Neuronal stem cell (in vitro differentiated cells): ENCODE measurements around the gene TOM1L2.

ENCODE experiments used
- DNase-seq: peaks from one replicate; pipeline ENCODE4 v3.0.0-alpha.2; 2013; ENCODE audit warnings: low spot score
- H2AFZ ChIP-seq: one replicate; pipeline ENCODE4 v1.6.1; 2013; ENCODE audit warnings: mild to moderate bottlenecking, low read length, inconsistent platforms
- H2AK5ac ChIP-seq: 2 replicates; pipeline ENCODE4 v1.6.1; 2013; ENCODE audit warnings: low read depth, mild to moderate bottlenecking, inconsistent platforms, low read length, moderate library complexity, mixed read lengths
- H2BK120ac ChIP-seq: 2 replicates; pipeline ENCODE4 v1.6.1; 2013; ENCODE audit warnings: low read depth, mild to moderate bottlenecking, inconsistent platforms, low read length, moderate library complexity, mixed read lengths
- H2BK12ac ChIP-seq: one replicate; pipeline ENCODE4 v1.6.1; 2013; ENCODE audit warnings: low read length, inconsistent platforms
- H2BK15ac ChIP-seq: 2 replicates; pipeline ENCODE4 v1.6.1; 2013; ENCODE audit warnings: mild to moderate bottlenecking, low read length, inconsistent platforms, mixed read lengths
- H2BK5ac ChIP-seq: one replicate; pipeline ENCODE4 v1.6.1; 2013; ENCODE audit warnings: inconsistent platforms, mild to moderate bottlenecking, low read length, moderate library complexity
- H3K14ac ChIP-seq: one replicate; pipeline ENCODE4 v1.6.1; 2013; ENCODE audit warnings: low read length, inconsistent platforms
- H3K18ac ChIP-seq: 2 replicates; pipeline ENCODE4 v1.6.1; 2013; ENCODE audit warnings: low read length, inconsistent platforms
- H3K23ac ChIP-seq: 2 replicates; pipeline ENCODE4 v1.6.1; 2013; ENCODE audit warnings: low read depth, mild to moderate bottlenecking, mixed read lengths, low read length, inconsistent platforms; ENCODE audit not compliant: poor library complexity
- H3K27ac ChIP-seq: replicated peaks from 3 replicates; pipeline ENCODE4 v1.5.1; 2013; ENCODE audit warnings: low read length, inconsistent platforms
- H3K27me3 ChIP-seq, 3 experiments: 2 replicates each; pipeline ENCODE4 v1.6.1; 2013; ENCODE audit warnings: low read length in 3 of 3, mild to moderate bottlenecking in 2 of 3, inconsistent platforms in 1 of 3, low read depth in 1 of 3, mixed read lengths in 1 of 3, moderate library complexity in 1 of 3; ENCODE audit not compliant: control insufficient read depth in 3 of 3, insufficient read depth in 3 of 3
- H3K36me3 ChIP-seq, 2 donors: replicated peaks in 1 of 2; 2 replicates each; pipeline ENCODE4 v1.6.1; 2013; ENCODE audit warnings: low read length in 2 of 2; ENCODE audit not compliant: control insufficient read depth in 2 of 2, insufficient read depth in 2 of 2
- H3K4ac ChIP-seq: 2 replicates; pipeline ENCODE4 v1.6.1; 2013; ENCODE audit warnings: inconsistent platforms, mild to moderate bottlenecking, low read length, moderate library complexity
- H3K4me1 ChIP-seq, 2 donors: 1 replicate in 1 of 2; 2 replicates in 1 of 2; pipeline ENCODE4 v1.6.1; 2013; ENCODE audit warnings: low read length in 2 of 2, low read depth in 1 of 2; ENCODE audit not compliant: control insufficient read depth in 2 of 2, insufficient read depth in 1 of 2
- H3K4me2 ChIP-seq: one replicate; pipeline ENCODE4 v1.6.1; 2013; ENCODE audit warnings: mild to moderate bottlenecking, low read length, inconsistent platforms; ENCODE audit not compliant: insufficient read depth, poor library complexity, severe bottlenecking
- H3K4me3 ChIP-seq, 2 donors: 2 replicates each; pipeline ENCODE4 v1.5.1; 2013; ENCODE audit warnings: low read length in 2 of 2, mild to moderate bottlenecking in 2 of 2, inconsistent platforms in 1 of 2, moderate library complexity in 1 of 2
- H3K79me1 ChIP-seq: one replicate; pipeline ENCODE4 v1.6.1; 2013; ENCODE audit warnings: low read depth, mild to moderate bottlenecking, inconsistent platforms, low read length, moderate library complexity
- H3K9ac ChIP-seq: one replicate; pipeline ENCODE4 v1.6.1; 2013; ENCODE audit warnings: mild to moderate bottlenecking, low read depth, low read length, inconsistent platforms; ENCODE audit not compliant: poor library complexity
- H3K9me3 ChIP-seq, 2 donors: replicated peaks in 1 of 2; 2 replicates each; pipeline versions ENCODE3 to v1.6.1; 2013; ENCODE audit warnings: low read length in 2 of 2, mild to moderate bottlenecking in 2 of 2, inconsistent platforms in 1 of 2, low read depth in 1 of 2, mixed read lengths in 1 of 2, moderate library complexity in 1 of 2; ENCODE audit not compliant: control insufficient read depth in 2 of 2, insufficient read depth in 1 of 2
- H4K8ac ChIP-seq: one replicate; pipeline ENCODE4 v1.6.1; 2013; ENCODE audit warnings: low read depth, mild to moderate bottlenecking, inconsistent platforms, low read length, moderate library complexity
- H4K91ac ChIP-seq: one replicate; pipeline ENCODE4 v1.6.1; 2013; ENCODE audit warnings: low read length, low read depth, mild to moderate bottlenecking, inconsistent platforms; ENCODE audit not compliant: poor library complexity
- WGBS, 2 donors: extraction: QIAGEN DNeasy Blood & Tissue Kit; methylation state at CpG; one replicate each; pipeline ENCODE4 v1.1.7; 2013; ENCODE audit warnings: missing lambda C conversion rate in 2 of 2, mixed read lengths in 1 of 2; ENCODE audit not compliant: insufficient read length in 2 of 2, insufficient replicate concordance in 1 of 2; ENCODE audit errors: extremely low coverage in 2 of 2; 5-methylcytosine and 5-hydroxymethylcytosine counted together

Gene TOM1L2

DNA sequence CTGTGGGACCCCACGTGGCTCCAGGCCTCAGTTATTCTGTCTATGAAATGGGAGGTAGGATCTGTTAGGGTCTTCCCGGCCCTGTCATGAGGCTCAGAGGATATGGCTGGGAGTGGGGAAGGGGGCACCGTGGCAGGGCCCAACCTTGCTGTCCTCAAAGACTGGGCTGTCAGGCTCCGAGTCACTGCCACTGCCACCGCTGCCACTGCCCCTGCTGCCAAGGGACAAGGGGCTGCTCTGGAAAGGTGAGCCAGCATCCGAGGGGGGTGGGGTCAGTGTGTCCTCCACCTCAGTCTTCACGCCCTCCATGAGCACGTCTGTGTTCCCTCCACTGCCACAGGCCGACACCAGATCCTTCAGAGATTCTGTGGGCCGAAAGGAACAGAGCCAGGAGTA lies 154.7 kb downstream of the TOM1L2 start:
- Histone ChIP-seq H2BK15ac (no peak overlapping the region), H3K14ac (no peak overlapping the region), H3K9ac (peak overlapping the region; percentile 71), H3K18ac (no peak overlapping the region), H2BK5ac (peak overlapping the region; percentile 14), H3K23ac (no peak overlapping the region), H2AK5ac (no peak overlapping the region), H3K4ac (peak overlapping the region; percentile 8), H3K27me3 (no peaks in the 10 kb centered on the region), H2BK12ac (no peak overlapping the region), H3K79me1 (peaks cover 25% of the 10 kb centered on the region), H3K4me2 (no peak overlapping the region), H3K4me3 (peak overlapping the region in 1 of 2 donors; percentile 1), H2AFZ (no peak overlapping the region), H3K4me1 (peaks cover 12 to 31% of the 10 kb centered on the region in 2 donors), H2BK120ac (no peak overlapping the region), H3K27ac (no peak overlapping the region), H3K36me3 (peaks cover 65 to 67% of the 10 kb centered on the region in 2 donors), H4K8ac (no peak overlapping the region), H3K9me3 (no peaks in the 10 kb centered on the region), H4K91ac (no peak overlapping the region)
- WGBS, 2 donors: no CpG with 5 or more reads among the region's 10 CpGs
- DNase-seq: no peak

DNA sequence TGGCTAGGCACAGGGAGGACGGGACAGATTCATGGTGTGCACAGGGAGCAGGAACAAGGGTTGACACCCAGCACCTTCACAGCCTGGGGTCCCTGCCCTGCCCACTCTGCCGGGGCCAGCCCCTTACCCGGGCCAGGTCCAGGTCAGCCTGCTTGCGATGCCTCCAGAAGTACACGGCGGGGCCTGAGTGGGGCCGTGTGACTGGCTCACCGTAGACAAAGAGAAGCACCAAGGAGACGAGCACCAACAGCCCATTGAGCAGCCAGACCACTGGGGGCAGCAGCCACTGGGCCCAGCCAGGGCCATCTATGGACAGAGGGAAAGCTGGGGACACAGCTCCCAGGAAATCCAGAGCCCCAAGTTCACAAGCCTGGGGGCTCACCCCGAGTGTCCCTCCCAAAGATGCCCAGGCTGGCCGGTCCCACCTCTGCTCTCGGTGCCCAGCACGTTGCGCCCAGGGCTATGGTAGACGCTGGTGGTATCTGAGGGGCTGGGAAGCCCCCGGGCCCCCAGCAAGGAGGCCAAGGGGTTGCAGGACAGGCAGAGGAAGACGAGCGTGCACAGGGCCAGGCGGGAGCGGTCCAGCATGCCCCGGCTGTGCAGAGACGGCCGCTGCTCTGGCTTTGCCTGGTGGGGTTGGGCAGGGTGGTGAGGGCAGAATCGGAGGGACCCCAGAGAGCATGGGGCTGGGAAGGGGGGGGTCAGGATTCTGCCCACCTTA lies 155.2 kb downstream of the TOM1L2 start:
- H3K36me3 ChIP-seq: peaks cover 67 to 70% of the 10 kb centered on the region in 2 donors
- peak overlapping the region; percentile 3 for H3K23ac ChIP-seq

DNA sequence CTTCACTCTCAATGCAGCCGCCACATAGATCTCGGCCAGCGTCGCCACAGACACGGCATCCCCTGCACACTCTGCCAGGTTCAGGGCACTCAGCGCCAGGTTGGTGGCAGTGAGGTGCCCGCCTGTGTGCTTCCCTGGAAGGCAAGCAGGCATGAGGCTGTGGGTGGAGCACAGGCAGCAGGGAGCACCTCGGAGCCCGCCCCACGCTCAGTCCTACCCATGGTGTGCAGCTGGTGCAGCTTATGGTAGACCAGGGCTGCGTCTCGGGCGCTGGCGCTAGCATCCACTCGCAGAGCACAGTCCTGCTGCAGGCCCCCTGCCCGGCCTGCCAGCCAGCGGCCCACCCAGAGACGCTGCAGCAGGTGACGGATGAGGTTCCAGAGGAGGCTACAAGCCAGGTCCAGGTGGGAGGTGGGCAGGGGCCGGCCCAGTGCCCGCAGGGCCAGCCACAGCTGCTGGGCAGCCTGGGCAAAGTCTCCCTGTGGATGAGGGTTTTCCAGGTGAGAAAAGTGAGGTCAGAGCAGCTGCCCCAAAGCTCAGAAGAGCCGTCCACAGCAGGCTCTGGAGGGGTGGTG lies 155.9 kb downstream of the TOM1L2 start:
- Histone ChIP-seq H2BK15ac (peak overlapping the region; percentile 52), H3K4me1 (peaks cover 20 to 27% of the 10 kb centered on the region in 2 donors), H3K14ac (no peak overlapping the region), H3K4ac (no peak overlapping the region), H2BK120ac (no peak overlapping the region), H3K27ac (no peak overlapping the region), H3K9me3 (no peaks in the 10 kb centered on the region), H3K9ac (peak overlapping the region; percentile 87), H3K36me3 (peaks cover 69 to 70% of the 10 kb centered on the region in 2 donors), H2AK5ac (peak overlapping the region; percentile 68), H3K4me2 (no peak overlapping the region), H2AFZ (no peak overlapping the region), H4K91ac (no peak overlapping the region), H3K79me1 (peaks cover 17% of the 10 kb centered on the region), H3K18ac (peak overlapping the region; percentile 84), H2BK12ac (no peak overlapping the region), H3K4me3 (no peak overlapping the region), H3K23ac (peak overlapping the region; percentile 3), H3K27me3 (no peaks in the 10 kb centered on the region), H2BK5ac (no peak overlapping the region), H4K8ac (no peak overlapping the region)
- DNase-seq: no peak
- WGBS, 2 donors: no CpG with 5 or more reads among the region's 22 CpGs

More for the DNA sequence above, 155.2 kb downstream of the TOM1L2 start:
- no peak overlapping the region for H3K14ac ChIP-seq
- H2BK5ac ChIP-seq: no peak overlapping the region
- no peak overlapping the region for H2BK15ac ChIP-seq
- no peak overlapping the region for H3K4me2 ChIP-seq
- no peak for DNase-seq
- no peak overlapping the region for H2BK120ac ChIP-seq
- H2AK5ac ChIP-seq: peak overlapping the region; percentile 82
- H2AFZ ChIP-seq: no peak overlapping the region
- H3K4me3 ChIP-seq: no peak overlapping the region
- WGBS, 2 donors: no CpG with 5 or more reads among the region's 24 CpGs
- H3K27ac ChIP-seq: peak overlapping the region; percentile 9
- peaks cover 20% of the 10 kb centered on the region for H3K79me1 ChIP-seq
- no peak overlapping the region for H4K91ac ChIP-seq
- H3K9me3 ChIP-seq: no peaks in the 10 kb centered on the region
- H2BK12ac ChIP-seq: no peak overlapping the region
- peaks cover 16 to 29% of the 10 kb centered on the region in 2 donors for H3K4me1 ChIP-seq
- H3K27me3 ChIP-seq: no peaks in the 10 kb centered on the region
- H3K9ac ChIP-seq: peak overlapping the region; percentile 87
- peak overlapping the region; percentile 84 for H3K18ac ChIP-seq
- no peak overlapping the region for H4K8ac ChIP-seq
- peak overlapping the region; percentile 8 for H3K4ac ChIP-seq

DNA sequence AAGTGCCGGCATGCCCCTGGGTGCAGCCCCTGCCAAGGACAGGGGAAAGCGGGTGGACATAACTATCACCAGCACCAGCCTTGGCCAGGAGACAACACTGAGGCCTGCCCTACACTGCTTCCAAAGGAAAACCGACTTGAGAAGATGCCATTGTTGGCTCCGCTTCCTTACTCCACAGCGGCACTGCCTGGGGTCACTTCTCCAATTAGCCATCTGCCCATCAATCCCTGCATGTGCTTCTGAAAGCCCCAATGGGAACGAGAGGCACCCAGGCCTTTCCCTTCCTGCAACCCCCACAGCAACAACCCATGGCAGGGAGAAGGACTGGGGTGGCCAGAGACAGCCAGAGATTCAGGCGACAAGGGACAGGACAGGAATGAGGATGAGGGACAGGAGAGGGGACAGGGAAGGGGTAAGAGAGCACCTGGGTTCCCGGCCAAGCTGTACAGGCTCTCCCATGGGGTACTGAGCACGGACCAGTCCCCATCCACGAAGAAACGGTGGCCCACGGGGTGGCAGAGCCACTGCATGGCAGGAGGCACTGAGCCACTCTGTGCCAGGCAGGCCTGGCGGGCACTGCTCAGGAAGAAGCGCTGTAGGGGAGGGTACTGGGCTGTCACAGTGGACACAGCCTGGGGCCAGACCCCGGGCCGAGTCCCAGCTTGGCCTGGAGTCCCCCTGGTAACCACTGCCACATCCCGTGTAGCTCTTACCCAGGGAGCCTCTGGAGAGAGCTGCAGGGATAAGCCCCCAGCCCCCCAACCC lies 156.6 kb downstream of the TOM1L2 start:
- H3K4ac ChIP-seq: no peak overlapping the region
- H3K36me3 ChIP-seq: peaks cover 72 to 74% of the 10 kb centered on the region in 2 donors
- no peaks in the 10 kb centered on the region for H3K27me3 ChIP-seq
- H2BK15ac ChIP-seq: no peak overlapping the region
- no peak overlapping the region for H4K8ac ChIP-seq
- H2AK5ac ChIP-seq: no peak overlapping the region
- no peaks in the 10 kb centered on the region for H3K9me3 ChIP-seq
- no peak overlapping the region for H3K18ac ChIP-seq
- H3K23ac ChIP-seq: no peak overlapping the region
- no peak overlapping the region for H2AFZ ChIP-seq
- DNase-seq: no peak
- peak overlapping the region; percentile 49 for H2BK5ac ChIP-seq
- no peak overlapping the region for H3K27ac ChIP-seq
- H3K4me3 ChIP-seq: no peak overlapping the region
- no peak overlapping the region for H3K9ac ChIP-seq
- H3K14ac ChIP-seq: no peak overlapping the region
- no CpG with 5 or more reads among the region's 17 CpGs for WGBS, 2 donors
- H3K4me1 ChIP-seq: peaks cover 24 to 25% of the 10 kb centered on the region in 2 donors
- no peak overlapping the region for H4K91ac ChIP-seq
- H3K79me1 ChIP-seq: peaks cover 14% of the 10 kb centered on the region
- H2BK12ac ChIP-seq: no peak overlapping the region
- H2BK120ac ChIP-seq: no peak overlapping the region
- H3K4me2 ChIP-seq: no peak overlapping the region
